HCT116 (cell line): ENCODE data around the gene FTCDNL1.

ENCODE experiments used
- ATF3 ChIP-seq: IDR thresholded peaks from 2 replicates; pipeline ENCODE4 v1.6.1; 2012
- EZH2 ChIP-seq: fragments of 200-600 bp; sonication (generic); IDR thresholded peaks from 2 replicates; pipeline ENCODE4 v1.6.1; 2017; ENCODE audit warnings: antibody characterized with exemption, mixed run types
- EZH2phosphoT487 ChIP-seq: fragments of 200-600 bp; IDR thresholded peaks from 2 replicates; pipeline ENCODE4 v1.6.1; 2018; ENCODE audit warnings: antibody characterized with exemption, borderline replicate concordance
- POLR2A ChIP-seq: IDR thresholded peaks from 2 replicates; pipeline ENCODE4 v1.7.0; 2011; ENCODE audit warnings: borderline replicate concordance; ENCODE audit not compliant: insufficient read depth, insufficient read length; ENCODE audit errors: extremely low read depth
- POLR2AphosphoS5 ChIP-seq: IDR thresholded peaks from 2 replicates; pipeline ENCODE4 v1.6.1; 2011; ENCODE audit warnings: mild to moderate bottlenecking, low read depth, low read length, moderate library complexity
- RAD21 ChIP-seq: IDR thresholded peaks from 2 replicates; pipeline ENCODE4 v1.6.1; 2012; ENCODE audit warnings: low read depth, mild to moderate bottlenecking
- REST ChIP-seq: IDR thresholded peaks from 2 replicates; pipeline ENCODE4 v1.6.1; 2012; ENCODE audit warnings: low read depth
- ZNF274 ChIP-seq: fragments of 200-500 bp; sonication (Bioruptor generic); IDR thresholded peaks from 2 replicates; pipeline ENCODE4 v1.6.1; 2014; ENCODE audit warnings: mild to moderate bottlenecking, low read depth, low read length, inconsistent platforms
- TF ChIP-seq, protein P1 (sequence below), 3 experiments: fragments of 200-600 bp in 1 of 3; sonication (generic) in 1 of 3; IDR thresholded peaks in 2 of 3; conservative IDR thresholded peaks in 1 of 3; 2 replicates each; pipeline ENCODE4 v1.5.1; 2012 to 2017; ENCODE audit warnings: low read depth in 2 of 3, low read length in 2 of 3, antibody characterized with exemption in 1 of 3, borderline replicate concordance in 1 of 3, control low read depth in 1 of 3, mild to moderate bottlenecking in 1 of 3, mixed read lengths in 1 of 3, mixed run types in 1 of 3, moderate library complexity in 1 of 3; ENCODE audit not compliant: insufficient read depth in 1 of 3
- TF ChIP-seq, protein P2 (sequence below): IDR thresholded peaks from 2 replicates; pipeline ENCODE4 v1.6.1; 2012

GRCh38 chr2:199848389-199849130 is 2.4 kb downstream of the FTCDNL1 start:
- no peak for TF ChIP-seq EZH2phosphoT487
- TF ChIP-seq, protein P1, sequence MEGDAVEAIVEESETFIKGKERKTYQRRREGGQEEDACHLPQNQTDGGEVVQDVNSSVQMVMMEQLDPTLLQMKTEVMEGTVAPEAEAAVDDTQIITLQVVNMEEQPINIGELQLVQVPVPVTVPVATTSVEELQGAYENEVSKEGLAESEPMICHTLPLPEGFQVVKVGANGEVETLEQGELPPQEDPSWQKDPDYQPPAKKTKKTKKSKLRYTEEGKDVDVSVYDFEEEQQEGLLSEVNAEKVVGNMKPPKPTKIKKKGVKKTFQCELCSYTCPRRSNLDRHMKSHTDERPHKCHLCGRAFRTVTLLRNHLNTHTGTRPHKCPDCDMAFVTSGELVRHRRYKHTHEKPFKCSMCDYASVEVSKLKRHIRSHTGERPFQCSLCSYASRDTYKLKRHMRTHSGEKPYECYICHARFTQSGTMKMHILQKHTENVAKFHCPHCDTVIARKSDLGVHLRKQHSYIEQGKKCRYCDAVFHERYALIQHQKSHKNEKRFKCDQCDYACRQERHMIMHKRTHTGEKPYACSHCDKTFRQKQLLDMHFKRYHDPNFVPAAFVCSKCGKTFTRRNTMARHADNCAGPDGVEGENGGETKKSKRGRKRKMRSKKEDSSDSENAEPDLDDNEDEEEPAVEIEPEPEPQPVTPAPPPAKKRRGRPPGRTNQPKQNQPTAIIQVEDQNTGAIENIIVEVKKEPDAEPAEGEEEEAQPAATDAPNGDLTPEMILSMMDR (IDR thresholded peaks at IDR 0.05 in 2 of 3, conservative IDR thresholded peaks at IDR 0.05 in 1 of 3; ENCODE audit: borderline replicate concordance in 1 of 3, insufficient read depth in 1 of 3, low read depth in 2 of 3, low read length in 2 of 3) = no peak
- TF ChIP-seq, protein P2, sequence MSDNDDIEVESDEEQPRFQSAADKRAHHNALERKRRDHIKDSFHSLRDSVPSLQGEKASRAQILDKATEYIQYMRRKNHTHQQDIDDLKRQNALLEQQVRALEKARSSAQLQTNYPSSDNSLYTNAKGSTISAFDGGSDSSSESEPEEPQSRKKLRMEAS = no peak
- no peak for TF ChIP-seq ATF3
- TF ChIP-seq ZNF274 = no peak
- no peak for TF ChIP-seq RAD21
- TF ChIP-seq POLR2AphosphoS5 = no peak
- no peak for TF ChIP-seq POLR2A
- TF ChIP-seq REST = no peak
- TF ChIP-seq EZH2 = no peak
